T-cell (primary cell): Measurements from ENCODE around the gene CCDC102B. TPM values are rescaled to one million over a fixed set of nuclear protein-coding genes. Genes with fewer than 3 reads are reported as not detected.

Source experiments
- ATAC-seq, 4 experiments: fragments of 200-7000 bp in 3 of 4; fragments of 150-1000 bp in 1 of 4; cut with Tn5 transposase; replicated peaks in 1 of 4; 1 replicate in 3 of 4; 2 replicates in 1 of 4; pipeline ENCODE4 v1.10.0; 2021; ENCODE audit warnings: moderate library complexity in 3 of 4, mild to moderate bottlenecking in 2 of 4, moderate number of reproducible peaks in 1 of 4
- CTCF ChIA-PET, 2 donors: fragments of 300-600 bp; sonication (Branson Sonifier 250); formaldehyde crosslinking; loops; one replicate each; lab custom pipeline; 2022; ENCODE audit warnings: antibody characterized with exemption in 2 of 2; lab: Charles Lee
- POLR2A ChIA-PET, 2 donors: fragments of 300-600 bp; sonication (Branson Sonifier 250); formaldehyde crosslinking; loops; one replicate each; lab custom pipeline; 2022; ENCODE audit warnings: antibody characterized with exemption in 2 of 2; lab: Charles Lee
- DNase-seq, 35 experiments: peaks; one replicate each; pipeline versions ENCODE4 v3.0.0 to v3.0.0-alpha.2; 2013 to 2023
- H3K27ac ChIP-seq: one replicate; pipeline ENCODE4 v1.5.1; 2013; ENCODE audit warnings: low read length
- H3K27me3 ChIP-seq, 2 experiments: replicated peaks in 1 of 2; 1 replicate in 1 of 2; 2 replicates in 1 of 2; pipeline versions ENCODE4 v1.6.1 to v1.7.0; 2013; ENCODE audit warnings: low read length in 1 of 2, mixed read lengths in 1 of 2; ENCODE audit not compliant: control insufficient read depth in 2 of 2, insufficient read depth in 2 of 2; ENCODE audit errors: extremely low read depth in 1 of 2
- H3K36me3 ChIP-seq, 2 donors: 1 replicate in 1 of 2; 2 replicates in 1 of 2; pipeline versions ENCODE4 v1.6.1 to v1.7.0; 2013; ENCODE audit warnings: low read length in 1 of 2; ENCODE audit not compliant: control insufficient read depth in 2 of 2, insufficient read depth in 1 of 2; ENCODE audit errors: extremely low read depth in 1 of 2
- H3K4me1 ChIP-seq, 2 experiments: 1 replicate in 1 of 2; 2 replicates in 1 of 2; pipeline versions ENCODE4 v1.6.1 to v1.7.0; 2013; ENCODE audit warnings: low read length in 2 of 2, mixed read lengths in 1 of 2; ENCODE audit not compliant: insufficient read depth in 2 of 2, control insufficient read depth in 1 of 2; ENCODE audit errors: extremely low read depth in 1 of 2
- H3K4me3 ChIP-seq, 2 donors: 1 replicate in 1 of 2; 2 replicates in 1 of 2; pipeline versions ENCODE4 v1.5.1 to v1.7.0; 2013; ENCODE audit warnings: mild to moderate bottlenecking in 2 of 2, low read length in 1 of 2, moderate library complexity in 1 of 2; ENCODE audit not compliant: control insufficient read depth in 1 of 2; ENCODE audit errors: extremely low read depth in 1 of 2
- H3K9me3 ChIP-seq: 2 replicates; pipeline ENCODE4 v1.7.0; 2013
- H3K27ac Mint-ChIP-seq, 2 donors: one replicate each; pipeline ENCODE4 v1.8.0; 2020 to 2021; ENCODE audit warnings: mild to moderate bottlenecking in 2 of 2, mixed read lengths in 2 of 2
- H3K27me3 Mint-ChIP-seq, 2 donors: one replicate each; pipeline ENCODE4 v1.8.0; 2021 to 2022; ENCODE audit warnings: mixed read lengths in 2 of 2
- H3K36me3 Mint-ChIP-seq: one replicate; pipeline ENCODE4 v1.8.0; 2021; ENCODE audit warnings: mixed read lengths
- H3K4me1 Mint-ChIP-seq, 3 donors: one replicate each; pipeline ENCODE4 v1.8.0; 2020 to 2022; ENCODE audit warnings: mixed read lengths in 3 of 3, mild to moderate bottlenecking in 1 of 3
- H3K4me3 Mint-ChIP-seq, 3 donors: one replicate each; pipeline ENCODE4 v1.8.0; 2020 to 2022; ENCODE audit warnings: mild to moderate bottlenecking in 3 of 3, mixed read lengths in 3 of 3, moderate library complexity in 3 of 3
- H3K9me3 Mint-ChIP-seq, 3 donors: one replicate each; pipeline ENCODE4 v1.8.0; 2020 to 2022; ENCODE audit warnings: mixed read lengths in 3 of 3
- WGBS: methylation state at CpG from one replicate; pipeline ENCODE4 v1.1.5; 2013; ENCODE audit warnings: missing lambda C conversion rate; ENCODE audit not compliant: insufficient coverage; 5-methylcytosine and 5-hydroxymethylcytosine counted together
- total RNA-seq, 35 experiments: library from RNA in 6 of 35; stranded (reverse) in 6 of 35; fragments of 120-200 nt in 1 of 35; gene quantifications; one replicate each; pipeline versions ENCODE4 v1.2.1 to v1.2.4 and lab custom pipeline; 2013 to 2026

Gene CCDC102B
- total RNA-seq, 5 donors from 2014 or later (not counting 1 experiment from before 2014, with no cell fraction given) = 4.4 to 7.0 (median 6.1) TPM

- ChIA-PET POLR2A (no interaction called here), CTCF (no interaction called here)
- Mint-ChIP-seq H3K9me3 (no peaks in the 10 kb centered on the region), H3K36me3 (no peaks in the 10 kb centered on the region), H3K4me3 (no peak overlapping the region), H3K4me1 (no peaks in the 10 kb centered on the region), H3K27ac (no peak overlapping the region), H3K27me3 (no peaks in the 10 kb centered on the region)
- WGBS = 57% methylated on average over 3 of the region's 4 CpGs
- Histone ChIP-seq H3K27me3 (no peaks in the 10 kb centered on the region), H3K4me1 (no peaks in the 10 kb centered on the region), H3K4me3 (no peak overlapping the region), H3K36me3 (no peaks in the 10 kb centered on the region), H3K9me3 (no peaks in the 10 kb centered on the region), H3K27ac (no peak overlapping the region)
- DNase-seq (no peak), ATAC-seq (no peak)
These were observed 99.4 kb downstream of the CCDC102B start for GRCh38 chr18:68897286-68897685.

- CTCF ChIA-PET = no interaction called here
- no peaks in the 10 kb centered on the region for H3K36me3 ChIP-seq
- H3K9me3 Mint-ChIP-seq = no peaks in the 10 kb centered on the region
- H3K9me3 ChIP-seq = no peaks in the 10 kb centered on the region
- DNase-seq = no peak
- H3K27me3 ChIP-seq = no peaks in the 10 kb centered on the region
- H3K4me1 Mint-ChIP-seq = peaks cover 0 to 13% (median 6%) of the 10 kb centered on the region in 3 donors
- H3K4me1 ChIP-seq = no peaks in the 10 kb centered on the region
- H3K36me3 Mint-ChIP-seq = no peaks in the 10 kb centered on the region
- H3K27ac Mint-ChIP-seq = no peak overlapping the region
- H3K27me3 Mint-ChIP-seq = no peaks in the 10 kb centered on the region
- POLR2A ChIA-PET = no interaction called here
- ATAC-seq = no peak
- no peak overlapping the region for H3K27ac ChIP-seq
- H3K4me3 Mint-ChIP-seq = no peak overlapping the region
- no peak overlapping the region for H3K4me3 ChIP-seq
These were observed 111.7 kb downstream of the CCDC102B start for GRCh38 chr18:68909579-68909978.

- Mint-ChIP-seq H3K36me3 (no peaks in the 10 kb centered on the region), H3K9me3 (peaks cover 0 to 6% (median 0%) of the 10 kb centered on the region in 3 donors), H3K4me1 (peaks cover 0 to 13% (median 6%) of the 10 kb centered on the region in 3 donors), H3K4me3 (no peak overlapping the region), H3K27ac (no peak overlapping the region), H3K27me3 (no peaks in the 10 kb centered on the region)
- Histone ChIP-seq H3K27me3 (no peaks in the 10 kb centered on the region), H3K36me3 (no peaks in the 10 kb centered on the region), H3K27ac (no peak overlapping the region), H3K4me1 (no peaks in the 10 kb centered on the region), H3K9me3 (no peaks in the 10 kb centered on the region), H3K4me3 (no peak overlapping the region)
- CTCF ChIA-PET = no interaction called here
- no CpG with 5 or more reads among the region's 2 CpGs for WGBS
- POLR2A ChIA-PET = no interaction called here
- ATAC-seq (no peak), DNase-seq (no peak)
These were observed 117.2 kb downstream of the CCDC102B start for GRCh38 chr18:68915061-68915460.

GRCh38 chr18:68916734-68917133 is 118.9 kb downstream of the CCDC102B start:
- Histone ChIP-seq H3K27ac (no peak overlapping the region), H3K4me3 (no peak overlapping the region), H3K36me3 (no peaks in the 10 kb centered on the region), H3K9me3 (no peaks in the 10 kb centered on the region), H3K27me3 (no peaks in the 10 kb centered on the region), H3K4me1 (no peaks in the 10 kb centered on the region)
- peaks cover 0 to 6% (median 0%) of the 10 kb centered on the region in 3 donors for H3K9me3 Mint-ChIP-seq
- WGBS = 77% methylated on average over 4 of the region's 5 CpGs
- no peaks in the 10 kb centered on the region for H3K36me3 Mint-ChIP-seq
- no peak for DNase-seq
- no peak for ATAC-seq
- no peak overlapping the region for H3K27ac Mint-ChIP-seq
- POLR2A ChIA-PET = no interaction called here
- CTCF ChIA-PET = no interaction called here
- H3K4me3 Mint-ChIP-seq = no peak overlapping the region
- H3K4me1 Mint-ChIP-seq = peaks cover 0 to 13% (median 6%) of the 10 kb centered on the region in 3 donors
- no peaks in the 10 kb centered on the region for H3K27me3 Mint-ChIP-seq

GRCh38 chr18:68918216-68918615 is 120.3 kb downstream of the CCDC102B start:
- Mint-ChIP-seq H3K27me3 (no peaks in the 10 kb centered on the region), H3K36me3 (no peaks in the 10 kb centered on the region), H3K4me3 (no peak overlapping the region), H3K27ac (no peak overlapping the region), H3K9me3 (peaks cover 0 to 6% (median 0%) of the 10 kb centered on the region in 3 donors), H3K4me1 (peaks cover 0 to 9% (median 6%) of the 10 kb centered on the region in 3 donors)
- H3K27ac ChIP-seq = no peak overlapping the region
- H3K27me3 ChIP-seq = no peaks in the 10 kb centered on the region
- ATAC-seq (no peak), DNase-seq (no peak)
- CTCF ChIA-PET = no interaction called here
- H3K9me3 ChIP-seq = no peaks in the 10 kb centered on the region
- no CpG with 5 or more reads among the region's 3 CpGs for WGBS
- H3K4me3 ChIP-seq = no peak overlapping the region
- H3K4me1 ChIP-seq = no peaks in the 10 kb centered on the region
- H3K36me3 ChIP-seq = no peaks in the 10 kb centered on the region
- POLR2A ChIA-PET = no interaction called here

GRCh38 chr18:68919900-68920299 is 122.0 kb downstream of the CCDC102B start:
- Mint-ChIP-seq H3K27me3 (no peaks in the 10 kb centered on the region), H3K4me1 (no peaks in the 10 kb centered on the region), H3K4me3 (no peak overlapping the region), H3K27ac (no peak overlapping the region), H3K9me3 (peaks cover 0 to 6% (median 0%) of the 10 kb centered on the region in 3 donors), H3K36me3 (no peaks in the 10 kb centered on the region)
- H3K9me3 ChIP-seq = no peaks in the 10 kb centered on the region
- POLR2A ChIA-PET = no interaction called here
- H3K4me1 ChIP-seq = no peaks in the 10 kb centered on the region
- CTCF ChIA-PET = no interaction called here
- WGBS = 71% methylated on average over 1 of the region's 2 CpGs
- no peak overlapping the region for H3K27ac ChIP-seq
- no peak overlapping the region for H3K4me3 ChIP-seq
- H3K36me3 ChIP-seq = no peaks in the 10 kb centered on the region
- no peak for DNase-seq
- H3K27me3 ChIP-seq = no peaks in the 10 kb centered on the region
- ATAC-seq = no peak

- no peak for DNase-seq
- POLR2A ChIA-PET = no interaction called here
- CTCF ChIA-PET = no interaction called here
- WGBS = 71% methylated on average over 1 of the region's 3 CpGs
- Mint-ChIP-seq H3K4me3 (no peak overlapping the region), H3K36me3 (no peaks in the 10 kb centered on the region), H3K9me3 (no peaks in the 10 kb centered on the region), H3K27ac (no peak overlapping the region), H3K4me1 (no peaks in the 10 kb centered on the region), H3K27me3 (no peaks in the 10 kb centered on the region)
- ATAC-seq = no peak
- no peaks in the 10 kb centered on the region for H3K9me3 ChIP-seq
- no peaks in the 10 kb centered on the region for H3K27me3 ChIP-seq
- H3K36me3 ChIP-seq = no peaks in the 10 kb centered on the region
- H3K4me3 ChIP-seq = no peak overlapping the region
- H3K4me1 ChIP-seq = no peaks in the 10 kb centered on the region
- H3K27ac ChIP-seq = no peak overlapping the region
These were observed 124.5 kb downstream of the CCDC102B start for GRCh38 chr18:68922392-68922791.
